ENCODE results near the gene RAPGEF5. TPM values are rescaled to one million over a fixed set of nuclear protein-coding genes. Genes with fewer than 3 reads are reported as not detected.

Gene RAPGEF5
- total RNA-seq, 1 experiment from 2014 or later: 5.6 TPM

- Histone ChIP-seq H2AFZ (ENCODE audit: low read length) (no peak overlapping the region), H3K36me3 (ENCODE audit: low read depth, low read length) (no peaks in the 10 kb centered on the region), H3K27me3 (ENCODE audit: low read length) (no peaks in the 10 kb centered on the region), H3K79me2 (ENCODE audit: low read length) (no peaks in the 10 kb centered on the region), H3F3A (ENCODE audit: low read length, unreplicated experiment) (no peaks in the 10 kb centered on the region), H3K9ac (ENCODE audit: low read length) (no peak overlapping the region), H3K9me3 (ENCODE audit: low read length) (no peaks in the 10 kb centered on the region), H3K4me3 (ENCODE audit: low read length) (no peak overlapping the region), H3K9me2 (replicated peaks; ENCODE audit: low read length) (no peaks in the 10 kb centered on the region), H3K27ac (ENCODE audit: low read length) (no peak overlapping the region), H3K4me2 (ENCODE audit: low read length) (no peak overlapping the region), H4K20me1 (ENCODE audit: low read length) (no peaks in the 10 kb centered on the region), H3K4me1 (ENCODE audit: insufficient read depth, low read length) (peaks cover 15% of the 10 kb centered on the region)
- ATAC-seq (no peak), DNase-seq (no peak)
- CTCF ChIA-PET: no interaction called here
- intact Hi-C loops (cut with micrococcal nuclease): no loop called here
- POLR2A ChIA-PET (ENCODE audit: unreplicated experiment): no interaction called here
- BruUV-seq (replicated peaks): no TSS peak
- TF ChIP-seq EZH2phosphoT487 (IDR thresholded peaks at IDR 0.05; ENCODE audit: borderline replicate concordance, low read length) (no peak), CTCF (conservative IDR thresholded peaks at IDR 0.05; ENCODE audit: low read depth, low read length) (no peak), EZH2 (IDR thresholded peaks at IDR 0.05; ENCODE audit: low read length, unreplicated experiment) (no peak)
Observed at GRCh38 chr7:22317632-22318031, 39.3 kb downstream of the RAPGEF5 start.

GRCh38 chr7:22316914-22317313 is 40.0 kb downstream of the RAPGEF5 start:
- ChIA-PET POLR2A (ENCODE audit: unreplicated experiment) (interaction anchor here (0.6 kb wide), 1 partner anchor 197 kb away, joined by 3 read pairs; no protein-coding TSS in a partner anchor), CTCF (no interaction called here)
- H2AFZ ChIP-seq (ENCODE audit: low read length): no peak overlapping the region
- peaks cover 15% of the 10 kb centered on the region for H3K4me1 ChIP-seq (ENCODE audit: insufficient read depth, low read length)
- no peak overlapping the region for H3K9ac ChIP-seq (ENCODE audit: low read length)
- no peaks in the 10 kb centered on the region for H3K9me3 ChIP-seq (ENCODE audit: low read length)
- H3K27me3 ChIP-seq (ENCODE audit: low read length): no peaks in the 10 kb centered on the region
- H3K79me2 ChIP-seq (ENCODE audit: low read length): no peaks in the 10 kb centered on the region
- no peaks in the 10 kb centered on the region for H3F3A ChIP-seq (ENCODE audit: low read length, unreplicated experiment)
- TF ChIP-seq EZH2 (IDR thresholded peaks at IDR 0.05; ENCODE audit: low read length, unreplicated experiment): no peak
- no peak for TF ChIP-seq CTCF (conservative IDR thresholded peaks at IDR 0.05; ENCODE audit: low read depth, low read length)
- no peak for TF ChIP-seq EZH2phosphoT487 (IDR thresholded peaks at IDR 0.05; ENCODE audit: borderline replicate concordance, low read length)
- no peaks in the 10 kb centered on the region for H3K9me2 ChIP-seq (replicated peaks; ENCODE audit: low read length)
- no peak overlapping the region for H3K4me3 ChIP-seq (ENCODE audit: low read length)
- no TSS peak for BruUV-seq (replicated peaks)
- ATAC-seq (no peak), DNase-seq (no peak)
- no peaks in the 10 kb centered on the region for H4K20me1 ChIP-seq (ENCODE audit: low read length)
- H3K27ac ChIP-seq (ENCODE audit: low read length): no peak overlapping the region
- no peaks in the 10 kb centered on the region for H3K36me3 ChIP-seq (ENCODE audit: low read depth, low read length)
- intact Hi-C loops (cut with micrococcal nuclease): no loop called here
- H3K4me2 ChIP-seq (ENCODE audit: low read length): no peak overlapping the region

- H3K27me3 ChIP-seq (ENCODE audit: low read length): no peaks in the 10 kb centered on the region
- DNase-seq (no peak), ATAC-seq (no peak)
- CTCF ChIA-PET: interaction anchor here (0.6 to 1.0 kb wide), 2 partner anchors 137 to 205 kb away, joined by 3 read pairs; no protein-coding TSS in a partner anchor
- H3K79me2 ChIP-seq (ENCODE audit: low read length): no peaks in the 10 kb centered on the region
- H2AFZ ChIP-seq (ENCODE audit: low read length): no peak overlapping the region
- no peaks in the 10 kb centered on the region for H3K4me1 ChIP-seq (ENCODE audit: insufficient read depth, low read length)
- no peaks in the 10 kb centered on the region for H4K20me1 ChIP-seq (ENCODE audit: low read length)
- H3F3A ChIP-seq (ENCODE audit: low read length, unreplicated experiment): no peaks in the 10 kb centered on the region
- H3K9me3 ChIP-seq (ENCODE audit: low read length): no peaks in the 10 kb centered on the region
- no peak overlapping the region for H3K4me3 ChIP-seq (ENCODE audit: low read length)
- TF ChIP-seq CTCF (conservative IDR thresholded peaks at IDR 0.05; ENCODE audit: low read depth, low read length) (no peak), EZH2 (IDR thresholded peaks at IDR 0.05; ENCODE audit: low read length, unreplicated experiment) (no peak), EZH2phosphoT487 (IDR thresholded peaks at IDR 0.05; ENCODE audit: borderline replicate concordance, low read length) (no peak)
- H3K27ac ChIP-seq (ENCODE audit: low read length): no peak overlapping the region
- BruUV-seq (replicated peaks): no TSS peak
- H3K9me2 ChIP-seq (replicated peaks; ENCODE audit: low read length): no peaks in the 10 kb centered on the region
- intact Hi-C loops (cut with micrococcal nuclease): no loop called here
- H3K36me3 ChIP-seq (ENCODE audit: low read depth, low read length): peaks cover 9% of the 10 kb centered on the region
- no peak overlapping the region for H3K9ac ChIP-seq (ENCODE audit: low read length)
- POLR2A ChIA-PET (ENCODE audit: unreplicated experiment): no interaction called here
- H3K4me2 ChIP-seq (ENCODE audit: low read length): no peak overlapping the region
Observed at GRCh38 chr7:22307816-22308215, 49.1 kb downstream of the RAPGEF5 start.

All from PC-3 (cell line).